SK-N-SH (cell line): ENCODE results near the gene EVX1. TPM values are rescaled to one million over a fixed set of nuclear protein-coding genes. Genes with fewer than 3 reads are reported as not detected.
A peak's percentile ranks its signal among the peaks of the same experiment; 100 is the strongest.

Source experiments
- CTCF ChIA-PET: fragments of 300-600, 350-600 bp; formaldehyde crosslinking; extraction: SDS; loops from one replicate; lab custom pipeline; 2021; lab: Yijun Ruan, JAX
- POLR2A ChIA-PET: fragments of 350-600 bp; sonication (Branson Sonifier 250); formaldehyde crosslinking; extraction: SDS; loops from one replicate; lab custom pipeline; 2020; ENCODE audit warnings: antibody characterized with exemption, inconsistent platforms; lab: Yijun Ruan, JAX
- DNase-seq: peaks from one replicate; pipeline ENCODE4 v3.0.0; 2012
- H2AFZ ChIP-seq: fragments of 200-600 bp; sonication (generic); 2 replicates; pipeline ENCODE4 v1.8.1; 2016; ENCODE audit warnings: antibody characterized with exemption, mild to moderate bottlenecking, low read depth
- H3F3A ChIP-seq: fragments of 200-600 bp; sonication (generic); replicated peaks from 2 replicates; pipeline ENCODE3; 2016; ENCODE audit warnings: antibody characterized with exemption, mild to moderate bottlenecking; ENCODE audit not compliant: insufficient read depth
- H3K27ac ChIP-seq, 2 experiments: fragments of 200-500 bp in 1 of 2; fragments of 200-600 bp in 1 of 2; sonication (Bioruptor generic) in 1 of 2; sonication (generic), shearing (Covaris generic) in 1 of 2; 2 replicates each; pipeline versions ENCODE4 v1.5.1 to v1.6.1; 2014 to 2016; ENCODE audit warnings: low read depth in 2 of 2, inconsistent platforms in 1 of 2, low read length in 1 of 2, mild to moderate bottlenecking in 1 of 2, mixed read lengths in 1 of 2
- H3K27me3 ChIP-seq: fragments of 200-600 bp; sonication (generic), shearing (Covaris generic); 2 replicates; pipeline ENCODE4 v1.6.1; 2016; ENCODE audit warnings: mixed run types; ENCODE audit not compliant: insufficient read depth
- H3K36me3 ChIP-seq, 2 experiments: fragments of 200-500 bp in 1 of 2; fragments of 200-600 bp in 1 of 2; sonication (Bioruptor generic) in 1 of 2; sonication (generic) in 1 of 2; replicated peaks in 1 of 2; 2 replicates each; pipeline versions ENCODE3 to v1.5.1; 2014 to 2016; ENCODE audit warnings: low read length in 1 of 2, mild to moderate bottlenecking in 1 of 2; ENCODE audit not compliant: insufficient read depth in 2 of 2, control insufficient read depth in 1 of 2
- H3K4me1 ChIP-seq, 2 experiments: fragments of 200-500 bp in 1 of 2; fragments of 200-600 bp in 1 of 2; sonication (Bioruptor generic) in 1 of 2; sonication (generic), shearing (Covaris generic) in 1 of 2; 2 replicates each; pipeline versions ENCODE4 v1.5.1 to v1.6.1; 2014 to 2016; ENCODE audit warnings: low read depth in 1 of 2, low read length in 1 of 2, mixed run types in 1 of 2; ENCODE audit not compliant: insufficient read depth in 2 of 2, control insufficient read depth in 1 of 2
- H3K4me2 ChIP-seq: fragments of 200-600 bp; sonication (generic), shearing (Covaris generic); 2 replicates; pipeline ENCODE4 v1.6.1; 2017; ENCODE audit warnings: mixed run types
- H3K4me3 ChIP-seq, 2 experiments: fragments of 200-500 bp in 1 of 2; fragments of 200-600 bp in 1 of 2; sonication (Bioruptor generic) in 1 of 2; sonication (generic), shearing (Covaris generic) in 1 of 2; 2 replicates each; pipeline versions ENCODE4 v1.5.1 to v1.8.1; 2014 to 2016; ENCODE audit warnings: low read depth in 2 of 2, inconsistent platforms in 1 of 2, low read length in 1 of 2, mild to moderate bottlenecking in 1 of 2, mixed read lengths in 1 of 2, moderate library complexity in 1 of 2
- H3K79me2 ChIP-seq: fragments of 200-600 bp; sonication (generic); 2 replicates; pipeline ENCODE4 v1.8.1; 2017; ENCODE audit warnings: mild to moderate bottlenecking; ENCODE audit not compliant: insufficient read depth
- H3K9ac ChIP-seq: fragments of 200-600 bp; sonication (generic); 2 replicates; pipeline ENCODE4 v1.6.1; 2017; ENCODE audit warnings: mixed run types
- H3K9me2 ChIP-seq: fragments of 200-600 bp; sonication (generic); 2 replicates; pipeline ENCODE4 v1.6.1; 2017; ENCODE audit warnings: mixed run types
- H3K9me3 ChIP-seq: fragments of 200-600 bp; sonication (generic); 2 replicates; pipeline ENCODE4 v1.6.1; 2017; ENCODE audit warnings: mixed run types, mild to moderate bottlenecking, moderate library complexity
- H4K20me1 ChIP-seq: fragments of 200-600 bp; sonication (generic); 2 replicates; pipeline ENCODE4 v1.6.1; 2017; ENCODE audit warnings: mild to moderate bottlenecking, mixed run types; ENCODE audit not compliant: insufficient read depth
- CHD2 ChIP-seq: fragments of 150-350 bp; IDR thresholded peaks from 2 replicates; pipeline ENCODE4 v1.6.1; 2018; ENCODE audit warnings: low read length; ENCODE audit not compliant: partially characterized antibody
- CTCF ChIP-seq: fragments of 200-600 bp; sonication (generic); IDR thresholded peaks from 2 replicates; pipeline ENCODE4 v1.6.1; 2017; ENCODE audit warnings: antibody characterized with exemption, mild to moderate bottlenecking, moderate library complexity
- EZH2phosphoT487 ChIP-seq: fragments of 200-600 bp; sonication (generic); IDR thresholded peaks from 2 replicates; pipeline ENCODE4 v1.6.1; 2017; ENCODE audit warnings: low read depth, mixed run types, mild to moderate bottlenecking, antibody characterized with exemption, moderate library complexity, borderline replicate concordance
- PBX3 ChIP-seq: IDR thresholded peaks from 2 replicates; pipeline ENCODE4; 2012
- REST ChIP-seq: IDR thresholded peaks from 2 replicates; pipeline ENCODE4 v1.6.1; 2012; ENCODE audit warnings: mild to moderate bottlenecking, low read depth, low read length, moderate library complexity
- WGBS: methylation state at CpG from one replicate; pipeline ENCODE4 v1.1.6; 2017; ENCODE audit warnings: low lambda C conversion rate; 5-methylcytosine and 5-hydroxymethylcytosine counted together
- polyA plus RNA-seq, 3 experiments: library from polyadenylated mRNA; depleted of rRNA; stranded (reverse); fragments of >200 nt; gene quantifications; 2 replicates each; pipeline ENCODE4 v1.2.3, GENCODE V29; 2012

EVX1 gene
- polyA plus RNA-seq, 1 of the 3 experiments (the other 2 are of a cell fraction): not detected

GRCh38 chr7:27237735-27238334 is 4.8 kb upstream of the EVX1 start (continued):
- TF ChIP-seq REST: no peak

GRCh38 chr7:27238979-27239386 is 3.6 kb upstream of the EVX1 start:
- Histone ChIP-seq H3K9me2 (no peaks in the 10 kb centered on the region), H4K20me1 (peaks cover 9% of the 10 kb centered on the region; the same call in 1 of the 2 replicates), H3K4me2 (peak overlapping the region; percentile 77), H3K79me2 (no peaks in the 10 kb centered on the region), H3K4me3 (peak overlapping the region; percentile 28 to 39), H3K4me1 (peaks cover 4 to 13% of the 10 kb centered on the region in 2 experiments; a peak in 1 of 4 replicates), H2AFZ (peak overlapping the region; percentile 39; the same call in 1 of the 2 replicates), H3F3A (peaks cover 4% of the 10 kb centered on the region), H3K36me3 (no peaks in the 10 kb centered on the region), H3K27ac (no peak overlapping the region), H3K9me3 (no peaks in the 10 kb centered on the region), H3K9ac (no peak overlapping the region), H3K27me3 (peaks cover 100% of the 10 kb centered on the region)
- ChIA-PET POLR2A (interaction anchor here (0.5 kb wide), 1 partner anchor 774 kb away, joined by 3 read pairs; no protein-coding TSS in a partner anchor), CTCF (interaction anchor here (0.7 to 1.8 kb wide), 16 partner anchors 9 to 823 kb away, joined by 3 to 13 read pairs (median 4); no protein-coding TSS in a partner anchor)
- TF ChIP-seq CHD2 (no peak), PBX3 (no peak), EZH2phosphoT487 (peak; percentile 82; the same call in 1 of the 2 replicates), CTCF (no peak)
- WGBS: 26% methylated on average over 15 of the region's 15 CpGs
- no peak for DNase-seq
